Right lobe of liver (tissue), 4 donors: ENCODE measurements around the gene PARP9.

ENCODE experiments used
- CTCF ChIP-seq, 4 donors: fragments of 200-600 bp in 3 of 4; fragments of 450-650 bp in 1 of 4; IDR thresholded peaks; one replicate each; pipeline versions ENCODE4 v1.5.1 to v1.8.0; 2016 to 2022; ENCODE audit warnings: antibody characterized with exemption in 4 of 4, mild to moderate bottlenecking in 2 of 4
- POLR2A ChIP-seq: fragments of 450-650 bp; IDR thresholded peaks from one replicate; pipeline ENCODE4 v1.6.1; 2017; ENCODE audit warnings: antibody characterized with exemption, mild to moderate bottlenecking
- donor health status: DM: no; HTN: no; CAD: no.
- donor health status: DM: no; HTN: no; CAD: no.
- donor health status: DM: no; HTN: yes; CAD: no.

GRCh38 chr3:122564155-122564912 is at the start of gene PARP9, which contains the start of gene DTX3L:
- TF ChIP-seq CTCF (IDR thresholded peaks at IDR 0.05) (no peak), POLR2A (peak; percentile 85)
